ENCODE data around the gene UAP1. TPM values are rescaled to one million over a fixed set of nuclear protein-coding genes. Genes with fewer than 3 reads are reported as not detected.

UAP1 gene
- polyA plus RNA-seq, 1 of the 3 experiments (the other 2 are of a cell fraction) = 32.3 TPM

GRCh38 chr1:162530988-162531319 is 30.6 kb upstream of the UAP1 start:
- H3K4me3 ChIP-seq (ENCODE audit: low read depth in 2 of 2, low read length in 1 of 2) = no peak overlapping the region
- ChIA-PET CTCF (no interaction called here), POLR2A (no interaction called here)
- no peak overlapping the region for H3K9ac ChIP-seq
- no peak overlapping the region for H3K4me2 ChIP-seq
- H3K4me1 ChIP-seq (ENCODE audit: control insufficient read depth in 1 of 2, insufficient read depth in 2 of 2, low read depth in 1 of 2, low read length in 1 of 2) = no peaks in the 10 kb centered on the region
- no peak for TF ChIP-seq NRF1 (IDR thresholded peaks at IDR 0.05; ENCODE audit: low read depth, low read length)
- no peak for TF ChIP-seq USF1 (IDR thresholded peaks at IDR 0.05; ENCODE audit: borderline replicate concordance, low read depth)
- no peak for TF ChIP-seq IRF3 (IDR thresholded peaks at IDR 0.05; ENCODE audit: low read depth, low read length)
- no peak for TF ChIP-seq POLR2AphosphoS5 (IDR thresholded peaks at IDR 0.05; ENCODE audit: low read depth, low read length)
- no peak for TF ChIP-seq FOSL2 (IDR thresholded peaks at IDR 0.05; ENCODE audit: borderline replicate concordance, low read depth)
- no peaks in the 10 kb centered on the region for H3K9me3 ChIP-seq
- peaks cover 9% of the 10 kb centered on the region; the same call in 1 of the 2 replicates for H3K79me2 ChIP-seq (ENCODE audit: insufficient read depth)
- peaks cover 12 to 36% of the 10 kb centered on the region in 2 experiments for H3K36me3 ChIP-seq (replicated peaks in 1 of 2; ENCODE audit: control insufficient read depth in 1 of 2, insufficient read depth in 2 of 2, low read length in 1 of 2)
- no peak overlapping the region for H2AFZ ChIP-seq (ENCODE audit: low read depth)
- H3K27me3 ChIP-seq (ENCODE audit: insufficient read depth) = no peaks in the 10 kb centered on the region
- DNase-seq = no peak
- H3F3A ChIP-seq (replicated peaks; ENCODE audit: insufficient read depth) = peaks cover 9% of the 10 kb centered on the region
- no peak overlapping the region for H3K27ac ChIP-seq (ENCODE audit: low read depth in 2 of 2, low read length in 1 of 2)
- H4K20me1 ChIP-seq (ENCODE audit: insufficient read depth) = no peaks in the 10 kb centered on the region
- 100% methylated on average over 1 of the region's 1 CpG for WGBS (ENCODE audit: low lambda C conversion rate)
- no peaks in the 10 kb centered on the region for H3K9me2 ChIP-seq

GRCh38 chr1:162535501-162535900 is 26.0 kb upstream of the UAP1 start:
- H3K9me2 ChIP-seq = no peaks in the 10 kb centered on the region
- DNase-seq = no peak
- H3K27me3 ChIP-seq (ENCODE audit: insufficient read depth) = no peaks in the 10 kb centered on the region
- ChIA-PET CTCF (interaction anchor here (2.4 kb wide), 1 partner anchor 8 kb away, joined by 7 read pairs; no protein-coding TSS in a partner anchor), POLR2A (interaction anchor here (0.7 kb wide), 1 partner anchor 125 kb away, joined by 3 read pairs; no protein-coding TSS in a partner anchor)
- H3K27ac ChIP-seq (ENCODE audit: low read depth in 2 of 2, low read length in 1 of 2) = no peak overlapping the region
- H3K9ac ChIP-seq = no peak overlapping the region
- 63% methylated on average over 1 of the region's 1 CpG for WGBS (ENCODE audit: low lambda C conversion rate)
- no peak for TF ChIP-seq CHD2 (IDR thresholded peaks at IDR 0.05; ENCODE audit: low read length, partially characterized antibody)
- no peaks in the 10 kb centered on the region for H3K79me2 ChIP-seq (ENCODE audit: insufficient read depth)
- no peak overlapping the region for H3K4me3 ChIP-seq (ENCODE audit: low read depth in 2 of 2, low read length in 1 of 2)
- H2AFZ ChIP-seq (ENCODE audit: low read depth) = no peak overlapping the region
- H3K4me1 ChIP-seq (ENCODE audit: control insufficient read depth in 1 of 2, insufficient read depth in 2 of 2, low read depth in 1 of 2, low read length in 1 of 2) = peaks cover 0 to 7% of the 10 kb centered on the region in 2 experiments; a peak in 2 of 4 replicates
- peaks cover 45% of the 10 kb centered on the region for H3F3A ChIP-seq (replicated peaks; ENCODE audit: insufficient read depth)
- H3K36me3 ChIP-seq (replicated peaks in 1 of 2; ENCODE audit: control insufficient read depth in 1 of 2, insufficient read depth in 2 of 2, low read length in 1 of 2) = no peaks in the 10 kb centered on the region
- H4K20me1 ChIP-seq (ENCODE audit: insufficient read depth) = no peaks in the 10 kb centered on the region
- H3K4me2 ChIP-seq = no peak overlapping the region
- H3K9me3 ChIP-seq = no peaks in the 10 kb centered on the region

GRCh38 chr1:162536511-162536910 is 25.0 kb upstream of the UAP1 start:
- WGBS (ENCODE audit: low lambda C conversion rate) = 89% methylated on average over 2 of the region's 2 CpGs
- Histone ChIP-seq H3K79me2 (ENCODE audit: insufficient read depth) (no peaks in the 10 kb centered on the region), H3K36me3 (replicated peaks in 1 of 2; ENCODE audit: control insufficient read depth in 1 of 2, insufficient read depth in 2 of 2, low read length in 1 of 2) (no peaks in the 10 kb centered on the region), H3K4me3 (ENCODE audit: low read depth in 2 of 2, low read length in 1 of 2) (no peak overlapping the region), H3K9me2 (no peaks in the 10 kb centered on the region), H3K4me1 (ENCODE audit: control insufficient read depth in 1 of 2, insufficient read depth in 2 of 2, low read depth in 1 of 2, low read length in 1 of 2) (peaks cover 0 to 14% of the 10 kb centered on the region in 2 experiments; a peak in 3 of 4 replicates), H3F3A (replicated peaks; ENCODE audit: insufficient read depth) (peaks cover 52% of the 10 kb centered on the region), H3K27me3 (ENCODE audit: insufficient read depth) (no peaks in the 10 kb centered on the region), H3K9ac (no peak overlapping the region), H2AFZ (ENCODE audit: low read depth) (no peak overlapping the region), H3K4me2 (no peak overlapping the region), H3K27ac (ENCODE audit: low read depth in 2 of 2, low read length in 1 of 2) (peak overlapping the region in 1 of 2 experiments; percentile 91; a peak in 2 of 4 replicates), H4K20me1 (ENCODE audit: insufficient read depth) (no peaks in the 10 kb centered on the region), H3K9me3 (no peaks in the 10 kb centered on the region)
- TF ChIP-seq FOSL2 (IDR thresholded peaks at IDR 0.05; ENCODE audit: borderline replicate concordance, low read depth) (peak; percentile 43; the same call in 1 of the 2 replicates), GABPA (IDR thresholded peaks at IDR 0.05; ENCODE audit: low read depth) (no peak), JUND (IDR thresholded peaks at IDR 0.05) (peak; percentile 14; the same call in 1 of the 2 replicates), TCF12 (IDR thresholded peaks at IDR 0.05) (peak; percentile 48), PBX3 (IDR thresholded peaks at IDR 0.05) (peak; percentile 50), YY1 (IDR thresholded peaks at IDR 0.05; ENCODE audit: low read depth) (peak; percentile 75; the same call in 1 of the 2 replicates)
- ChIA-PET CTCF (interaction anchor here (2.4 kb wide), 1 partner anchor 9 kb away, joined by 7 read pairs; no protein-coding TSS in a partner anchor), POLR2A (interaction anchor here (0.7 kb wide), 1 partner anchor 124 kb away, joined by 3 read pairs; no protein-coding TSS in a partner anchor)
- no peak for DNase-seq

Data from SK-N-SH (cell line).